GM12872 (cell line): ENCODE results near the gene SEC11A.

ENCODE experiments used
- CTCF ChIP-seq: IDR thresholded peaks from 3 replicates; pipeline ENCODE4 v1.5.1; 2011; ENCODE audit warnings: low read depth, mild to moderate bottlenecking, low read length, moderate library complexity; ENCODE audit not compliant: insufficient read depth

SEC11A gene

GRCh38 chr15:84654689-84655453 is 61.1 kb downstream of the SEC11A start:
- peak; percentile 77 for TF ChIP-seq CTCF

GRCh38 chr15:84653910-84654688 is 61.8 kb downstream of the SEC11A start, which contains the start of gene WDR73:
Gene WDR73, minus strand, starts transcription at chr15:84654283. Its CDS starts 9 bp downstream, at chr15:84654274.
- TF ChIP-seq CTCF = no peak

GRCh38 chr15:84653584-84653909 is 62.4 kb downstream of the SEC11A start:
- no peak for TF ChIP-seq CTCF

- no peak for TF ChIP-seq CTCF
Observed at GRCh38 chr15:84649706-84650105, 66.2 kb downstream of the SEC11A start.

GRCh38 chr15:84648539-84648938 is 67.4 kb downstream of the SEC11A start:
- no peak for TF ChIP-seq CTCF

- TF ChIP-seq CTCF = no peak
Observed at GRCh38 chr15:84647726-84648125, 68.2 kb downstream of the SEC11A start.

- no peak for TF ChIP-seq CTCF
Observed at GRCh38 chr15:84645997-84646396, 69.9 kb downstream of the SEC11A start.
